IMR-90 (cell line): ENCODE measurements around the gene RHOT1.

ENCODE experiments used
- CEBPB ChIP-seq: IDR thresholded peaks from 2 replicates; pipeline ENCODE4 v1.6.1; 2012; ENCODE audit warnings: low read depth, low read length, improper control_type of control experiment
- TF ChIP-seq, protein P1 (sequence below): conservative IDR thresholded peaks from 2 replicates; pipeline ENCODE4 v1.5.1; 2012; ENCODE audit warnings: mild to moderate bottlenecking, low read depth, low read length, improper control_type of control experiment

DNA sequence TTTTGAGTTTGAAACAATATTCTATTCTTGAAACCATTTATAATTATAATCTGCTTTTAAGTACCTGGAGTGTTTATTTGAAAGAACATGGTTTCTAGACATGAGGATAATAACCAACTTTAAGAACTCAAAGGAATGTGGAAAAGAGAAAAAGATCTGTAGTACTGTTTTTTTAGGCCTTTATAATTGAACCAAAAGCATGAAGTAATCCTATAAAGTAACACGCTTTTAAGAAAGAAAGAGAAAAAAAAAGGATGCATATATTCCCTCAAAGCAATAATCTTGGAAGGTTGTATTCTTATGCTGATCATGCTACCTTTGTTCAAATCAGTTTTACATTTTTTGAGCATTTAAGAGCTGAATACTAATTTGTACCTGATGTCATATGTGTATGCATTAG, 69.4 kb downstream of the RHOT1 start:
- TF ChIP-seq, protein P1, sequence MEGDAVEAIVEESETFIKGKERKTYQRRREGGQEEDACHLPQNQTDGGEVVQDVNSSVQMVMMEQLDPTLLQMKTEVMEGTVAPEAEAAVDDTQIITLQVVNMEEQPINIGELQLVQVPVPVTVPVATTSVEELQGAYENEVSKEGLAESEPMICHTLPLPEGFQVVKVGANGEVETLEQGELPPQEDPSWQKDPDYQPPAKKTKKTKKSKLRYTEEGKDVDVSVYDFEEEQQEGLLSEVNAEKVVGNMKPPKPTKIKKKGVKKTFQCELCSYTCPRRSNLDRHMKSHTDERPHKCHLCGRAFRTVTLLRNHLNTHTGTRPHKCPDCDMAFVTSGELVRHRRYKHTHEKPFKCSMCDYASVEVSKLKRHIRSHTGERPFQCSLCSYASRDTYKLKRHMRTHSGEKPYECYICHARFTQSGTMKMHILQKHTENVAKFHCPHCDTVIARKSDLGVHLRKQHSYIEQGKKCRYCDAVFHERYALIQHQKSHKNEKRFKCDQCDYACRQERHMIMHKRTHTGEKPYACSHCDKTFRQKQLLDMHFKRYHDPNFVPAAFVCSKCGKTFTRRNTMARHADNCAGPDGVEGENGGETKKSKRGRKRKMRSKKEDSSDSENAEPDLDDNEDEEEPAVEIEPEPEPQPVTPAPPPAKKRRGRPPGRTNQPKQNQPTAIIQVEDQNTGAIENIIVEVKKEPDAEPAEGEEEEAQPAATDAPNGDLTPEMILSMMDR: no peak
- no peak for TF ChIP-seq CEBPB
